GM18858 (cell line): ENCODE results near the gene OPHN1.

ENCODE experiments used
- ATAC-seq: cut with Tn5 transposase; IDR thresholded peaks from one replicate; pipeline ENCODE4 v1.9.1; 2021; ENCODE audit not compliant: unreplicated experiment

The OPHN1 gene

DNA sequence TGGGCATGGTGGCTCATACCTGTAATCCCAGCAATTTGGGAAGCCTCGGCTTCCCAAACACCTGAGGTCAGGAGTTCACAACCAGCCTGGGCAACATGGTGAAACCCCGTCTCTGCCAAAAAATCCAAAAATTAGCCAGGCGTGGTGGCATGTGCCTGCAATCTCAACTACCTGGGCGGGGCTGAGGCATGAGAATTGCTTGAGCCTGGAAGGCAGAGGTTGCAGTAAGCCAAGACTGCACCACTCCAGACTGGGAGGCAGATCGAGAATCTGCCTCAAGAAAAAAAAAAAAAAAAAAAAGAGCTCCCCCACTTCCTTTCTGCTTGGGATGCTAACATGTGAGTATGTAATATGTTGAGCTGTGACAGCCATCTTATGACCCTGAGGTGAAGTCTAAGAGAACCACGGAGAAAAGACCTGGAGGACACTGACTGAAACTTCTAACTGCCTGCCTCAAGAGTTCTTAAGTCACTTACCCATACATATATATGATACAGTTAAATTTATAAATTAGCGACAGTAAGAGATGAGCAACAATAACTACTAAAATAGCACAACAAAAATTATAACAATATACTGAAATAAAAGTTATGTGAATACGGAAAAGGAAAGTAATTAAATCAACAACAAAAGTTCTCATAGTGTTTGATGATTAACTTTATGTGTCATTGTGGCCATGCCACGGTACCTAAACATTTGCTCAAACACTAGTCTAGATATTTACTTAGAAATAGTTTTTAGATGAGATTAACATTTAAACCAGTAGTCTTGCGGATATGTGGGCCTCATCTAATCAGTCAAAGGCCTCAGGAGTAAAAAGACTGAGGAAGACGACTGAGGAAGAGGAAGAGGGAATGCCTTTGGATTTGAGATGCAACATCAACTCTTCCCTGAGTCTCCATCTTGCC lies 178.3 kb downstream of the OPHN1 start:
- ATAC-seq = no peak

DNA sequence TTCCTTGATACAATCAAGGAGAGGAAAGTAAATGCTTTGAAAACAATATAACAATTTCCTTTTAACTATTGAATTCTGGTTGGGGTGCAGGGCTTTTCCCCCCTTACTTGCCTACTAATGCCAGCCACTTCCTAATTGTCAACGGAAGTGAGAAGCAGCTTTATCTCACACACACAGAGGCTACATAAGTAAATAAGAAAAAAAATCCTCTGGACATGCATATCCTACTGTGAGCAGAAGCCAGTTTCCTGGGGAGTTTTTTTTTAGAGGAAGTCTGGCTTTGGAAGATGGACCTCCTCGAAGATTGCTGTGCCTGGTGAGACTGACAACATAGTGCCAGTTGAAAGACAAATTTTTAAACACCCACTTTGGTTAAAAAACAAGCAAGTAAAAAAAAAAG lies 180.6 kb downstream of the OPHN1 start:
- no peak for ATAC-seq

DNA sequence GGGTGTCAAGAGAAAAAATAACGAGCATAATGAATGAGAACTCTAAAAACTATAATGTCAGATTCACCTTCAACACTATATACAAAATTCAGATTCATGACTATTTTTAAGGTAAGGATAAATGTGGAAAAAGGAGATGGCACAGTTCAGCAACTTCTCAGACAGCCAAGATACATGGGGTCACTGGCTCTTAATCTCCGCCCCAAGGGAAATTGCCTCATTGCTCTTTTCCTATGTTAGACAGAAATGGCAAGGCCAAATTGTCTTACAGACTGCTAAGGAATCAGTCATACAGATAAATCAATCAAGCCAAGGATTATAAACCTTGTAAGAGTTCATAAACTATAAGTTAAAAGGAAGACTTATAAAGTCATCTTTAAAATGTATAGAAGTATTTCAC lies 183.4 kb downstream of the OPHN1 start:
- ATAC-seq = no peak

- no peak for ATAC-seq
Measured at GRCh38 chrX:68249401-68249831, 183.9 kb downstream of the OPHN1 start.

- ATAC-seq = no peak
Measured at GRCh38 chrX:68238568-68238967, 194.7 kb downstream of the OPHN1 start.

DNA sequence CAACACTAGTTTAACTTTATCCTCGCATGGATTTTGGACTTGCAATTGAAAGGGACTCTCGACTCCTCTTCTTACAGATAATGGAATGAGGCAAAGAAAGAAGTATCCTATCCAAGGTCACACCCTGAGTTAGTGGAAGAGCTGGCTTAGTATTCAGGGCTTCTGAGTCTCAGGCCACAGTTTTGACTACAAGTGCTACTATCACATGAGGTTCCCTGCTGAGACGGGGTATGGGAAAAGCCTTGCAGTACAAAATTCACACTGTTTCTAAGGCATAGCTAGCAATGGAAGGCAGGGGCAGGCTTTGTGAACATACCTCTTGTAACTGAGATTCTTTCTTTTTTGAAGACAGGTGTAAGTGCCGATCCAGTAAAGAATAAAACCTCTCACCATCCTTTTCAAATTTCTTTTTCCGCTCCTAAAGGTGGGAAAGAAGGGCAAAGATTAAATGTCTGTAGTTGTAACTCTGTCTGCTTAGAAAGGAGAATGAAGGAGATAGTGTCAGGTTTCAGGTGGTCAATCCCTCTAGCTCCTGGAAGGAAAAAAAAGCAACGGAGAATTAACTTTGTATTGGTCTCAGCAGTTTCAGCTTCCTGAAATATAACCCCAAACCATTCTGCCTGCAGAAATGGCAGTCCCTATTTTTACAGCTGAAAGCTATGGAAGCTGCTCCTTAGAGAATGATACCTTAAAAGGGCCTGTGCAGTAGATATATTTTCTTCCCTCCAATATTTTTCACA lies 199.0 kb downstream of the OPHN1 start:
- no peak for ATAC-seq

DNA sequence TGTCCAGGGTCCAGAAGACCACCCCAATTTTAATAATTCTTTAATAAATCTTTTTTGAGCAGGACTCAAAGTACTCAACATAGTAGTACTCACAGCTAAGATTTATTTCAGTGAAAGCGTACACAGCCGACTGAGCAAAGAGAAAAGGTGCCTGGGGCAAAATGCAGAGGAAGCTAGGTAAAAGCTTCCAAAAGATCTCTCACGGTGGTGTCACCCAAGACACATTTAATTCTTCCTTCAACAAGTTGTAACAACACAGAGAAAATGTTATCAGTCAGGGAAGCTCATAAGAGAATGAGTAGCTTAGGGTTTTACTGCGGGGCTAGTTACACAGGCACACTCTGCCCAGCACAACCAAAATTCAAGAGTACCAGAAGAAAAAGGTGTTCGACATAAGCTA lies 201.1 kb downstream of the OPHN1 start:
- ATAC-seq = no peak

DNA sequence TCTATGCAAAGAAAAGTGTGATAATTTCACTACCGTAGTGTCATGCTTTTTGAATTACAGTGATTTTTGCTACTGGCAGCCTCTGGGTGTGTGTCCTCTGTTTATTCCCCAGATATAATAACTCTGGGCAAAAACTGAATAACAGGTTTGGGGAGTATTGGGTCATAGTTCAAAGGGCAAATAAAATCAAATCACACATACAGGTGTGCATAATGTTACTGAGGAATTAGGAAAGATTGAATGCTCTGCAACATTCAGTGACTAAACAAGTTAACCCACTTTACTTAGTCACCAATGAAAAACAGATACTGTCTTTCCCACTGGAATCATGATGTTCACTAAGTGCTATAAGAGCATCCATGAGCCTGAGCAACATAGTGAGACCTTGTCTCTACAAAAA lies 224.3 kb downstream of the OPHN1 start:
- no peak for ATAC-seq

GRCh38 chrX:68204521-68205038 lies 228.7 kb downstream of the OPHN1 start:
- no peak for ATAC-seq

GRCh38 chrX:68203646-68204045 lies 229.6 kb downstream of the OPHN1 start:
- peak; percentile 83 for ATAC-seq

- ATAC-seq = no peak
Measured at GRCh38 chrX:68203211-68203610, 230.1 kb downstream of the OPHN1 start.

- ATAC-seq = no peak
Measured at GRCh38 chrX:68199062-68199848, 234.0 kb downstream of the OPHN1 start.

DNA sequence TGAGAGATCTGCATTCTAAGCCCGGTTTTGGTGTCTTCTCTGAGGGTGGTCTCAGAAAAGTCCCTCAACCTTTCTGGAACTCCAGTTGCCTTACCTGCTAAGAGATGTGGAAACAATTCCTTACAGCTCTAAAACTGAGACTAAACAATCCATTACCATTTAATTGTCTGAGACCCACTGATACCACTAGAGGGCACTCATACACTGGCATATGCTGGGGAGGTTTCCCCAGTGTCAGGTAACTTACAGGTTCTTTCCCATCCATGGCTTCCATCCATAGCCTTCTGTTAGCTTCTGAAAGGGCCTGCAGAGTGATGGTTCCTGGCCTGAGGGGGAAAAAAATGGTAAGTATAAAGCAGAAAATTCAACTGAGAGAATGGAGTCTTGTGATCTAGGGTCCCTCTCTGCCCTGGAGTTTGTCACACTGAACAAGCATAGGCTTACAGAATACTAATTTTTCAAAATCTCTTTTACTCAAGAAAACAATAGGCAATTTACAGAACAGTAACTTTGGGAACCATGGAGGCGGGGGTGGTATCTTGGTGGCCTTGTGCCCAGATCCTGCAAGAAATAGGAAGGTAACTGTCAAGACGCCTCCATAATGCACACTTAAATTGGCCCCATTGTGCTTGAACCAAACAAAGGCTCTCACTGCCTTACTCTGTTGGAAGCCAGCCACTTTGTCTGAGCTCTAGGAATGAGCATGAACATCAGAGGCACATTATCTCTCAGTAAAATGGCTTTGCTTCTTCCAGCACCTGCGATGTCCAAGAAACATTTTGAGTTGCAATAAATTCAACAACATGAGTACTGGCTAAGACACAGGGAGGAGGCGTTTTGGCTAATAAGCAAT lies 236.1 kb downstream of the OPHN1 start:
- ATAC-seq = peak; percentile 79

- ATAC-seq = no peak
Measured at GRCh38 chrX:68195561-68195960, 237.7 kb downstream of the OPHN1 start.

GRCh38 chrX:68193786-68194185 lies 239.5 kb downstream of the OPHN1 start:
- no peak for ATAC-seq

- no peak for ATAC-seq
Measured at GRCh38 chrX:68193234-68193633, 240.1 kb downstream of the OPHN1 start.

- ATAC-seq = no peak
Measured at GRCh38 chrX:68190799-68191198, 242.5 kb downstream of the OPHN1 start.

DNA sequence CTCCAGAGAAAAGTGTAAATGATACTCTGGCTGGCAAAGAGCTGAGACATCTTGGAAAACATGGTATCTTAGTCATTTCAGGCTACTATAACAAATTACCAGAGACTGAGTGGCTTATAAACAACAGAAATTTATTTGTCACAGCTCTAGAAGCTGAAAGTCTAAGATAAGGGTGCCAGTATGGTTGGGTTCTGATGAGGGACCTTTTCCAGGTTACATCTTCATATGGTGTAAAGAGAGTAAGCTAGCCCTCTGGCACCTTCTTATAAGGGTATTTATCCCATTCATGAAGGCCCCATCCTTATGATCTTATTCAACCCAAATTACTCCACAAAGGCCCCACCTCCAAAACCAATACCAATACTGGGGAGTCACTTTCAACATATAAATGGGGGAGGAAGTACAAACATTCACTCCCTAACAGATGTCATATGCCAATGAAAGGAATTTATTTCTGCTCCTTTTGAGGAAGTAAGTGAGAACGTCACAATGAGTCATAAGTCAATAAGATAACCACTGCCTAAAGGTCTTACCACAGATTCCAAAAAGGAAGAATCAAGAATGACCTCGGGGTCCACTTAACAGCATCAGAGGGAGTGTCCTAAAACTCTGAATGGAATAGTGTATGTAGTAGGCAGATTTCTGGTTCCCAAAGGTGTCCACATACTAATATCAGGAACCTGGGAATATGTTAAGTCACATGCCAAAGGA lies 246.6 kb downstream of the OPHN1 start:
- ATAC-seq = no peak

DNA sequence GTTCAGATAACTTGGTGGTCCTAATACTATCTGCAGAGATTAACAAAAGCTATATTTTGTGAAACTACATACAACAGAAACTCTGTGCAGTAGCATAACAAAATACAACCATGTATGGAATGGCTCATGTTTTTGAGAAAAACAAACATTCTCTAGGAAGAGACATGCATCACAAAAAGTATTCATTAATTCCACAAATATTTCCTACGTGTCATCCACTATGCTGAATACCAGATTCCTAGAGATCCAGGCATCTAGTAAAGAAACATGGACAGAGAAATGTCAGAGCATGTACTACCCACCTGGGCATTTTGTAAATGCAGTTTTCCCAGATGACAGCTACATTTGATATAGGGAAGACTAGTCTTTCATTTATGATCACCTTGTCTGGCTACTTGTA lies 248.1 kb downstream of the OPHN1 start:
- no peak for ATAC-seq
